Liver (tissue), 9 donors: ENCODE results near the gene PCDHGA7. TPM values are rescaled to one million over a fixed set of nuclear protein-coding genes. Genes with fewer than 3 reads are reported as not detected.
"Not testable (repeated sequence)": the region's sequence is repeated elsewhere in the genome, so short reads cannot be mapped to it uniquely, and the experiment has no call there.

Experiments used
- DNase-seq: peaks from one replicate; pipeline ENCODE4 v3.0.0-alpha.2; 2017; ENCODE audit warnings: low spot score
- H3K27ac ChIP-seq, 2 donors: one replicate each; pipeline ENCODE4 v1.7.0; 2013; ENCODE audit warnings: inconsistent platforms in 2 of 2, low read length in 2 of 2, control low read depth in 1 of 2, low read depth in 1 of 2, mild to moderate bottlenecking in 1 of 2
- H3K27me3 ChIP-seq, 4 donors: one replicate each; pipeline versions ENCODE4 v1.6.1 to v1.7.0; 2013; ENCODE audit warnings: low read length in 3 of 4, inconsistent platforms in 1 of 4, mild to moderate bottlenecking in 1 of 4, moderate library complexity in 1 of 4; ENCODE audit not compliant: control insufficient read depth in 4 of 4, insufficient read depth in 4 of 4
- H3K36me3 ChIP-seq, 4 donors: one replicate each; pipeline versions ENCODE4 v1.6.1 to v1.7.0; 2013; ENCODE audit warnings: low read length in 3 of 4, mild to moderate bottlenecking in 3 of 4, low read depth in 1 of 4, moderate library complexity in 1 of 4; ENCODE audit not compliant: control insufficient read depth in 4 of 4, insufficient read depth in 3 of 4
- H3K4me1 ChIP-seq, 4 donors: one replicate each; pipeline versions ENCODE4 v1.6.1 to v1.7.0; 2013; ENCODE audit warnings: low read length in 3 of 4, mild to moderate bottlenecking in 3 of 4, moderate library complexity in 1 of 4; ENCODE audit not compliant: control insufficient read depth in 4 of 4, insufficient read depth in 4 of 4
- H3K4me3 ChIP-seq, 3 donors: one replicate each; pipeline versions ENCODE4 v1.6.1 to v1.7.0; 2013; ENCODE audit warnings: low read length in 3 of 3, control low read depth in 1 of 3, low read depth in 1 of 3, mild to moderate bottlenecking in 1 of 3
- H3K9ac ChIP-seq, 2 donors: one replicate each; pipeline ENCODE4 v1.7.0; 2013; ENCODE audit warnings: low read length in 2 of 2, mild to moderate bottlenecking in 2 of 2, moderate library complexity in 2 of 2, control low read depth in 1 of 2, low read depth in 1 of 2
- H3K9me3 ChIP-seq, 4 donors: one replicate each; pipeline versions ENCODE4 v1.6.1 to v1.7.0; 2013; ENCODE audit warnings: low read length in 3 of 4; ENCODE audit not compliant: control insufficient read depth in 4 of 4
- EGR1 ChIP-seq, 2 donors: IDR thresholded peaks; 2 replicates each; pipeline ENCODE4 v1.6.1; 2016 to 2018; ENCODE audit warnings: antibody characterized with exemption in 2 of 2, low read depth in 2 of 2
- FOXA2 ChIP-seq: IDR thresholded peaks from 2 replicates; pipeline ENCODE4 v1.6.1; 2016; ENCODE audit warnings: antibody characterized with exemption
- JUND ChIP-seq, 2 donors: IDR thresholded peaks; 2 replicates each; pipeline ENCODE4 v1.6.1; 2016; ENCODE audit warnings: antibody characterized with exemption in 2 of 2
- SP1 ChIP-seq: IDR thresholded peaks from 2 replicates; pipeline ENCODE4 v1.6.1; 2018; ENCODE audit warnings: antibody characterized with exemption, mild to moderate bottlenecking
- TAF1 ChIP-seq: conservative IDR thresholded peaks from 2 replicates; pipeline ENCODE4 v1.6.1; 2016; ENCODE audit warnings: antibody characterized with exemption, mild to moderate bottlenecking
- YY1 ChIP-seq: IDR thresholded peaks from 2 replicates; pipeline ENCODE4 v1.6.1; 2016; ENCODE audit warnings: antibody characterized with exemption, mild to moderate bottlenecking
- WGBS: extraction: QIAGEN DNeasy Blood & Tissue Kit; methylation state at CpG from one replicate; pipeline ENCODE4 v1.1.7; 2013; 5-methylcytosine and 5-hydroxymethylcytosine counted together
- polyA plus RNA-seq, 2 donors: library from polyadenylated mRNA; stranded (reverse) in 1 of 2; unstranded in 1 of 2; fragments of 200-250 nt in 1 of 2; fragments of >200 nt in 1 of 2; fragmentation: Nextera tagmentation in 1 of 2; extraction: Ambion mirVana in 1 of 2; gene quantifications; one replicate each; pipeline versions ENCODE4 v1.2.1 to v1.2.3, GENCODE V29; 2013 to 2015
- total RNA-seq, 2 donors: library from RNA; depleted of rRNA; stranded (reverse); fragments of >200 nt; gene quantifications; one replicate each; pipeline ENCODE4 v1.2.3, GENCODE V29; 2014
- TF ChIP-seq, protein P1 (sequence below): IDR thresholded peaks from 2 replicates; pipeline ENCODE4 v1.6.1; 2016; ENCODE audit warnings: antibody characterized with exemption
- TF ChIP-seq, protein P2 (sequence below): IDR thresholded peaks from 2 replicates; pipeline ENCODE4 v1.6.1; 2016; ENCODE audit warnings: antibody characterized with exemption, mild to moderate bottlenecking
- TF ChIP-seq, protein P3 (sequence below): IDR thresholded peaks from 2 replicates; pipeline ENCODE4 v1.6.1; 2016; ENCODE audit warnings: antibody characterized with exemption
- donor health status: healthy.
- donor health status: healthy.
- donor health status: healthy.
- donor health status: healthy.
- donor health status: healthy.

PCDHGA7 gene
- total and polyA plus RNA-seq, 4 donors, result 0.19 to 0.67 (median 0.21) TPM

DNA sequence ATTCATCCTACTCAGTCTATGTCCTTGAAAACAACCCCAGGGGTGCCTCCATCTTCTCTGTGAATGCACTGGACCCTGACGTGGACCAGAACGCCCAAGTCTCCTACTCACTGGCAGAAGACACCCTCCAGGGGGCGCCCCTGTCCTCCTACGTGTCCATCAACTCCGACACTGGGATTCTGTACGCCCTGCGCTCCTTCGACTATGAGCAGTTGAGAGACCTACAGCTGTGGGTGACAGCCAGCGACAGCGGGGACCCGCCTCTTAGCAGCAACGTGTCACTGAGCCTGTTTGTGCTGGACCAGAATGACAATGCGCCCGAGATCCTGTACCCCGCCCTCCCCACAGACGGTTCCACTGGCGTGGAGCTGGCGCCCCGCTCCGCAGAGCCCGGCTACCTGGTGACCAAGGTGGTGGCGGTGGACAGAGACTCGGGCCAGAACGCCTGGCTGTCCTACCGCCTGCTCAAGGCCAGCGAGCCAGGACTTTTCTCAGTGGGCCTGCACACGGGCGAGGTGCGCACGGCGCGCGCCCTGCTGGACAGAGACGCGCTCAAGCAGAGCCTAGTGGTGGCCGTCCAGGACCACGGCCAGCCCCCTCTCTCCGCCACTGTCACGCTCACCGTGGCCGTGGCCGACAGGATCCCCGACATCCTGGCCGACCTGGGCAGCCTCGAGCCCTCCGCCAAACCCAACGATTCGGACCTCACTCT, 6.9 kb upstream of the PCDHGA7 start:
- H3K27ac ChIP-seq, H3K36me3 ChIP-seq, H3K27me3 ChIP-seq, DNase-seq, H3K9ac ChIP-seq, H3K4me1 ChIP-seq: not testable (repeated sequence)
- WGBS, result 47% methylated on average over 43 of the region's 48 CpGs
- H3K9me3 ChIP-seq, result peaks cover 34 to 75% (median 51%) of the 10 kb centered on the region in 4 donors
- peak overlapping the region in 2 of 3 donors; percentile 5 to 41 for H3K4me3 ChIP-seq

DNA sequence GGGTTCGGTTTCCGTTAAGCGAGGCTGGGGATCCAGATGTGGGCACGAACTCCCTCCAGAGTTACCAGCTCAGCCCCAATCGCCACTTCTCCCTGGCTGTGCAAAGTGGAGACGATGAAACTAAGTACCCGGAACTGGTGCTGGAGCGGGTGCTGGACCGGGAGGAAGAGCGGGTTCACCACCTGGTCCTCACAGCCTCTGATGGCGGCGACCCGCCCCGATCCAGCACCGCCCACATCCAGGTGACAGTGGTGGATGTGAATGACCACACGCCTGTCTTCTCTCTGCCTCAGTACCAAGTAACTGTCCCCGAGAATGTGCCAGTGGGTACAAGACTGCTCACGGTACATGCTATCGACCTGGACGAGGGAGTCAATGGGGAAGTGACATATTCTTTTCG, 803 bp downstream of the PCDHGA7 start:
- H3K4me3 ChIP-seq, result peak overlapping the region in 2 of 3 donors; percentile 12 to 63
- H3K36me3 ChIP-seq, result no peaks in the 10 kb centered on the region
- WGBS, result 33% methylated on average over 21 of the region's 21 CpGs
- H3K4me1 ChIP-seq, result peaks cover 0 to 2% (median 0%) of the 10 kb centered on the region in 4 donors
- no peak overlapping the region for H3K9ac ChIP-seq
- no peak overlapping the region for H3K27ac ChIP-seq
- no peak for DNase-seq
- peaks cover 0 to 7% (median 0%) of the 10 kb centered on the region in 4 donors for H3K27me3 ChIP-seq
- TF ChIP-seq, protein P1, sequence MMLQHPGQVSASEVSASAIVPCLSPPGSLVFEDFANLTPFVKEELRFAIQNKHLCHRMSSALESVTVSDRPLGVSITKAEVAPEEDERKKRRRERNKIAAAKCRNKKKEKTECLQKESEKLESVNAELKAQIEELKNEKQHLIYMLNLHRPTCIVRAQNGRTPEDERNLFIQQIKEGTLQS, result no peak
- TF ChIP-seq, protein P2, sequence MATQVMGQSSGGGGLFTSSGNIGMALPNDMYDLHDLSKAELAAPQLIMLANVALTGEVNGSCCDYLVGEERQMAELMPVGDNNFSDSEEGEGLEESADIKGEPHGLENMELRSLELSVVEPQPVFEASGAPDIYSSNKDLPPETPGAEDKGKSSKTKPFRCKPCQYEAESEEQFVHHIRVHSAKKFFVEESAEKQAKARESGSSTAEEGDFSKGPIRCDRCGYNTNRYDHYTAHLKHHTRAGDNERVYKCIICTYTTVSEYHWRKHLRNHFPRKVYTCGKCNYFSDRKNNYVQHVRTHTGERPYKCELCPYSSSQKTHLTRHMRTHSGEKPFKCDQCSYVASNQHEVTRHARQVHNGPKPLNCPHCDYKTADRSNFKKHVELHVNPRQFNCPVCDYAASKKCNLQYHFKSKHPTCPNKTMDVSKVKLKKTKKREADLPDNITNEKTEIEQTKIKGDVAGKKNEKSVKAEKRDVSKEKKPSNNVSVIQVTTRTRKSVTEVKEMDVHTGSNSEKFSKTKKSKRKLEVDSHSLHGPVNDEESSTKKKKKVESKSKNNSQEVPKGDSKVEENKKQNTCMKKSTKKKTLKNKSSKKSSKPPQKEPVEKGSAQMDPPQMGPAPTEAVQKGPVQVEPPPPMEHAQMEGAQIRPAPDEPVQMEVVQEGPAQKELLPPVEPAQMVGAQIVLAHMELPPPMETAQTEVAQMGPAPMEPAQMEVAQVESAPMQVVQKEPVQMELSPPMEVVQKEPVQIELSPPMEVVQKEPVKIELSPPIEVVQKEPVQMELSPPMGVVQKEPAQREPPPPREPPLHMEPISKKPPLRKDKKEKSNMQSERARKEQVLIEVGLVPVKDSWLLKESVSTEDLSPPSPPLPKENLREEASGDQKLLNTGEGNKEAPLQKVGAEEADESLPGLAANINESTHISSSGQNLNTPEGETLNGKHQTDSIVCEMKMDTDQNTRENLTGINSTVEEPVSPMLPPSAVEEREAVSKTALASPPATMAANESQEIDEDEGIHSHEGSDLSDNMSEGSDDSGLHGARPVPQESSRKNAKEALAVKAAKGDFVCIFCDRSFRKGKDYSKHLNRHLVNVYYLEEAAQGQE, result no peak
- TF ChIP-seq, protein P3, sequence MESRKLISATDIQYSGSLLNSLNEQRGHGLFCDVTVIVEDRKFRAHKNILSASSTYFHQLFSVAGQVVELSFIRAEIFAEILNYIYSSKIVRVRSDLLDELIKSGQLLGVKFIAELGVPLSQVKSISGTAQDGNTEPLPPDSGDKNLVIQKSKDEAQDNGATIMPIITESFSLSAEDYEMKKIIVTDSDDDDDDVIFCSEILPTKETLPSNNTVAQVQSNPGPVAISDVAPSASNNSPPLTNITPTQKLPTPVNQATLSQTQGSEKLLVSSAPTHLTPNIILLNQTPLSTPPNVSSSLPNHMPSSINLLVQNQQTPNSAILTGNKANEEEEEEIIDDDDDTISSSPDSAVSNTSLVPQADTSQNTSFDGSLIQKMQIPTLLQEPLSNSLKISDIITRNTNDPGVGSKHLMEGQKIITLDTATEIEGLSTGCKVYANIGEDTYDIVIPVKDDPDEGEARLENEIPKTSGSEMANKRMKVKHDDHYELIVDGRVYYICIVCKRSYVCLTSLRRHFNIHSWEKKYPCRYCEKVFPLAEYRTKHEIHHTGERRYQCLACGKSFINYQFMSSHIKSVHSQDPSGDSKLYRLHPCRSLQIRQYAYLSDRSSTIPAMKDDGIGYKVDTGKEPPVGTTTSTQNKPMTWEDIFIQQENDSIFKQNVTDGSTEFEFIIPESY, result no peak
- TF ChIP-seq TAF1 (no peak), EGR1 (IDR thresholded peaks at IDR 0.05; ENCODE audit: low read depth in 2 of 2) (no peak), JUND (IDR thresholded peaks at IDR 0.05) (no peak), FOXA2 (no peak), SP1 (no peak)
- peaks cover 21 to 68% (median 33%) of the 10 kb centered on the region in 4 donors for H3K9me3 ChIP-seq

DNA sequence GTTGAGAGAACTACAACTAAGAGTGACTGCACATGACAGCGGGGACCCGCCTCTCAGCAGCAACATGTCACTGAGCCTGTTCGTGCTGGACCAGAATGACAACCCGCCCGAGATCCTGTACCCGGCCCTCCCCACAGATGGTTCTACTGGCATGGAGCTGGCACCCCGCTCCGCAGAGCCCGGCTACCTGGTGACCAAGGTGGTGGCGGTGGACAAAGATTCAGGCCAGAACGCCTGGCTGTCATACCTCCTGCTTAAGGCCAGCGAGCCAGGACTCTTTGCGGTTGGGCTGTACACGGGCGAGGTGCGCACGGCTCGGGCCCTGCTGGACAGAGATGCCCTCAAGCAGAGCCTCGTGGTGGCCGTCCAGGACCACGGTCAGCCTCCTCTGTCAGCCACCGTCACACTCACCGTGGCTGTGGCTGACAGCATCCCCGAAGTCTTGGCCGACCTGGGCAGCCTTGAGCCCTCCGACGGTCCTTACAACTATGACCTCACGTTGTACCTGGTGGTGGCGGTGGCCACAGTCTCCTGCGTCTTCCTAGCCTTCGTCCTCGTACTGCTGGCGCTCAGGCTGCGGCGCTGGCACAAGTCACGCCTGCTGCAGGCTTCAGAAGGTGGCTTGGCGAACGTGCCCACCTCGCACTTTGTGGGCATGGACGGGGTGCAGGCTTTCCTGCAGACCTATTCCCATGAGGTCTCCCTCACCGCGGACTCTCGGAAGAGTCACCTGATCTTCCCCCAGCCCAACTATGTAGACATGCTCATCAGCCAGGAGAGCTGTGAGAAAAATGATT, 2.1 kb downstream of the PCDHGA7 start:
- Histone ChIP-seq H3K9me3 (peaks cover 32 to 77% (median 42%) of the 10 kb centered on the region in 4 donors), H3K27me3 (peaks cover 0 to 10% (median 0%) of the 10 kb centered on the region in 4 donors), H3K4me1 (peaks cover 0 to 4% (median 0%) of the 10 kb centered on the region in 4 donors), H3K27ac (no peak overlapping the region), H3K36me3 (no peaks in the 10 kb centered on the region), H3K9ac (no peak overlapping the region), H3K4me3 (peak overlapping the region in 1 of 3 donors; percentile 3)
- 40% methylated on average over 43 of the region's 43 CpGs for WGBS
- DNase-seq, result no peak
- no peak for TF ChIP-seq TAF1
- TF ChIP-seq, protein P1, result no peak
- no peak for TF ChIP-seq YY1
- TF ChIP-seq, protein P3, result no peak
- TF ChIP-seq JUND (IDR thresholded peaks at IDR 0.05), result no peak
